HCT116 (cell line): ENCODE data around the gene ITIH5. TPM values are rescaled to one million over a fixed set of nuclear protein-coding genes. Genes with fewer than 3 reads are reported as not detected.

Experiments used
- ATAC-seq: fragments of 200-7000 bp; cut with Tn5 transposase; 2 replicates; pipeline ENCODE4 v1.9.1; 2020; ENCODE audit warnings: mild to moderate bottlenecking, moderate library complexity
- BruUV-seq: library from RNA; stranded (reverse); fragments of 400-500 nt; replicated peaks from 2 replicates; lab custom pipeline; 2021; lab: Mats Ljungman, UMichigan
- CTCF ChIA-PET: fragments of 300-600 bp; sonication (Branson Sonifier 250); formaldehyde crosslinking; loops from one replicate; lab custom pipeline; 2021; ENCODE audit warnings: antibody characterized with exemption; lab: Charles Lee
- POLR2A ChIA-PET: fragments of 300-600, 350-600 bp; sonication (Branson Sonifier 250); formaldehyde crosslinking; loops from one replicate; lab custom pipeline; 2021; ENCODE audit warnings: antibody characterized with exemption; lab: Charles Lee
- RAD21 ChIA-PET, 2 experiments: fragments of 300-600 bp; sonication (Branson Sonifier 250); formaldehyde crosslinking; loops; one replicate each; lab custom pipeline; 2023; ENCODE audit warnings: low total read pairs in 2 of 2; ENCODE audit not compliant: uncharacterized antibody in 2 of 2, unreplicated experiment in 2 of 2, low non-redundant PET in 1 of 2; lab: Charles Lee
- DNase-seq: peaks from one replicate; pipeline ENCODE4 v3.0.0-alpha.2; 2010; ENCODE audit warnings: low read depth, low spot score
- H2AFZ ChIP-seq: fragments of 200-600 bp; shearing (Covaris generic), sonication (generic); 2 replicates; pipeline ENCODE4 v1.6.1; 2017; ENCODE audit warnings: low read depth, mixed run types, mixed read lengths, antibody characterized with exemption, low read length; ENCODE audit not compliant: poor library complexity, severe bottlenecking
- H3K27ac ChIP-seq: 2 replicates; pipeline ENCODE4 v1.5.1; 2012; ENCODE audit warnings: low read depth, low read length
- H3K27me3 ChIP-seq: fragments of 200-600 bp; sonication (generic); 2 replicates; pipeline ENCODE4 v1.6.1; 2016; ENCODE audit warnings: mixed run types, low read length, mixed read lengths; ENCODE audit not compliant: insufficient read depth
- H3K36me3 ChIP-seq, 2 experiments: fragments of 200-500 bp in 1 of 2; fragments of 200-600 bp in 1 of 2; sonication (Bioruptor generic) in 1 of 2; sonication (generic) in 1 of 2; 2 replicates each; pipeline versions ENCODE4 v1.5.1 to v1.6.1; 2014 to 2016; ENCODE audit warnings: low read length in 2 of 2, inconsistent platforms in 1 of 2, mixed read lengths in 1 of 2, mixed run types in 1 of 2; ENCODE audit not compliant: insufficient read depth in 2 of 2, control insufficient read depth in 1 of 2
- H3K4me1 ChIP-seq, 2 experiments: fragments of 200-600 bp in 1 of 2; sonication (generic) in 1 of 2; 2 replicates each; pipeline versions ENCODE4 v1.5.1 to v1.6.1; 2012 to 2017; ENCODE audit warnings: low read length in 2 of 2, inconsistent platforms in 1 of 2, mild to moderate bottlenecking in 1 of 2, mixed read lengths in 1 of 2, mixed run types in 1 of 2, moderate library complexity in 1 of 2; ENCODE audit not compliant: insufficient read depth in 2 of 2, control insufficient read depth in 1 of 2
- H3K4me2 ChIP-seq: fragments of 200-600 bp; sonication (generic); 2 replicates; pipeline ENCODE4 v1.6.1; 2017; ENCODE audit warnings: mixed run types, low read length, mixed read lengths
- H3K4me3 ChIP-seq, 2 experiments: fragments of 200-600 bp in 1 of 2; sonication (generic) in 1 of 2; replicated peaks in 1 of 2; 2 replicates each; pipeline ENCODE4 v1.5.1; 2011 to 2016; ENCODE audit warnings: low read length in 2 of 2, control low read depth in 1 of 2, low read depth in 1 of 2, mild to moderate bottlenecking in 1 of 2, mixed read lengths in 1 of 2, mixed run types in 1 of 2
- H3K79me2 ChIP-seq: fragments of 200-600 bp; sonication (generic); 2 replicates; pipeline ENCODE4 v1.6.1; 2017; ENCODE audit warnings: mild to moderate bottlenecking, mixed run types, low read length, moderate library complexity, mixed read lengths; ENCODE audit not compliant: insufficient read depth
- H3K9ac ChIP-seq: fragments of 200-600 bp; sonication (generic); 2 replicates; pipeline ENCODE4 v1.6.1; 2016; ENCODE audit warnings: low read length, mixed read lengths
- H3K9me2 ChIP-seq: fragments of 200-600 bp; sonication (generic), shearing (Covaris generic); 2 replicates; pipeline ENCODE4 v1.6.1; 2017; ENCODE audit warnings: mixed run types, mild to moderate bottlenecking, moderate library complexity; ENCODE audit not compliant: insufficient read depth
- H3K9me3 ChIP-seq, 2 experiments: fragments of 200-500 bp in 1 of 2; fragments of 200-600 bp in 1 of 2; sonication (Bioruptor generic) in 1 of 2; sonication (generic) in 1 of 2; 2 replicates each; pipeline ENCODE4 v1.6.1; 2014 to 2017; ENCODE audit warnings: low read length in 2 of 2, mixed read lengths in 2 of 2, inconsistent platforms in 1 of 2, low read depth in 1 of 2, mild to moderate bottlenecking in 1 of 2, mixed run types in 1 of 2, moderate library complexity in 1 of 2; ENCODE audit not compliant: control insufficient read depth in 1 of 2, insufficient read depth in 1 of 2
- H4K20me1 ChIP-seq: fragments of 200-600 bp; sonication (generic), shearing (Covaris generic); 2 replicates; pipeline ENCODE4 v1.6.1; 2017; ENCODE audit warnings: mixed run types, mild to moderate bottlenecking, moderate library complexity; ENCODE audit not compliant: insufficient read depth
- ATF3 ChIP-seq: IDR thresholded peaks from 2 replicates; pipeline ENCODE4 v1.6.1; 2012
- CBX3 ChIP-seq: IDR thresholded peaks from 2 replicates; pipeline ENCODE4 v1.6.1; 2012; ENCODE audit warnings: low read depth
- CTCF ChIP-seq, 3 experiments: fragments of 200-600 bp in 1 of 3; sonication (generic) in 1 of 3; IDR thresholded peaks in 2 of 3; conservative IDR thresholded peaks in 1 of 3; 2 replicates each; pipeline ENCODE4 v1.5.1; 2012 to 2017; ENCODE audit warnings: low read depth in 2 of 3, low read length in 2 of 3, antibody characterized with exemption in 1 of 3, borderline replicate concordance in 1 of 3, control low read depth in 1 of 3, mild to moderate bottlenecking in 1 of 3, mixed read lengths in 1 of 3, mixed run types in 1 of 3, moderate library complexity in 1 of 3; ENCODE audit not compliant: insufficient read depth in 1 of 3
- EGR1 ChIP-seq: IDR thresholded peaks from 2 replicates; pipeline ENCODE4 v1.6.1; 2012; ENCODE audit warnings: low read depth
- ELF1 ChIP-seq: IDR thresholded peaks from 2 replicates; pipeline ENCODE4 v1.6.1; 2012; ENCODE audit warnings: low read depth, borderline replicate concordance
- EZH2phosphoT487 ChIP-seq: fragments of 200-600 bp; IDR thresholded peaks from 2 replicates; pipeline ENCODE4 v1.6.1; 2018; ENCODE audit warnings: antibody characterized with exemption, borderline replicate concordance
- FOSL1 ChIP-seq: IDR thresholded peaks from 2 replicates; pipeline ENCODE4 v1.6.1; 2012; ENCODE audit warnings: low read depth
- JUND ChIP-seq: IDR thresholded peaks from 2 replicates; pipeline ENCODE4 v1.6.1; 2012
- POLR2A ChIP-seq: IDR thresholded peaks from 2 replicates; pipeline ENCODE4 v1.7.0; 2011; ENCODE audit warnings: borderline replicate concordance; ENCODE audit not compliant: insufficient read depth, insufficient read length; ENCODE audit errors: extremely low read depth
- RAD21 ChIP-seq: IDR thresholded peaks from 2 replicates; pipeline ENCODE4 v1.6.1; 2012; ENCODE audit warnings: low read depth, mild to moderate bottlenecking
- REST ChIP-seq: IDR thresholded peaks from 2 replicates; pipeline ENCODE4 v1.6.1; 2012; ENCODE audit warnings: low read depth
- SIN3A ChIP-seq: IDR thresholded peaks from 2 replicates; pipeline ENCODE4 v1.6.1; 2012; ENCODE audit warnings: low read depth
- TCF7L2 ChIP-seq: IDR thresholded peaks from 2 replicates; pipeline ENCODE4 v1.7.0; 2011; ENCODE audit warnings: borderline replicate concordance, inconsistent platforms; ENCODE audit not compliant: insufficient read depth, insufficient read length; ENCODE audit errors: extremely low read depth
- intact Hi-C: fragments of 100-400 bp; cut with micrococcal nuclease; formaldehyde crosslinking; loops from 2 replicates; pipeline ENCODE4 v1.10.0; 2022
- total RNA-seq: library from RNA; stranded (reverse); gene quantifications from one replicate; pipeline ENCODE4 v1.2.1, GENCODE V29; 2021; ENCODE audit not compliant: unreplicated experiment

ITIH5 gene
- total RNA-seq, 1 experiment from 2014 or later: not detected

GRCh38 chr10:7513936-7514335 is 152.8 kb downstream of the ITIH5 start:
- ChIA-PET CTCF (no interaction called here), RAD21 (interaction anchor here in 1 of 2 experiments (1.6 kb wide), 1 partner anchor 12 kb away, joined by 4 read pairs; no protein-coding TSS in a partner anchor), POLR2A (no interaction called here)
- Histone ChIP-seq H2AFZ (no peak overlapping the region), H3K4me1 (no peaks in the 10 kb centered on the region), H3K36me3 (no peaks in the 10 kb centered on the region), H3K9me3 (no peaks in the 10 kb centered on the region), H4K20me1 (no peaks in the 10 kb centered on the region), H3K4me2 (no peak overlapping the region), H3K9me2 (no peaks in the 10 kb centered on the region), H3K27ac (no peak overlapping the region), H3K79me2 (no peaks in the 10 kb centered on the region), H3K4me3 (no peak overlapping the region)
- ATAC-seq (no peak), DNase-seq (no peak)
- intact Hi-C loops: no loop called here
- no TSS peak for BruUV-seq
- TF ChIP-seq EZH2phosphoT487 (no peak), FOSL1 (no peak), JUND (no peak), RAD21 (no peak), ELF1 (no peak), CTCF (IDR thresholded peaks at IDR 0.05 in 2 of 3, conservative IDR thresholded peaks at IDR 0.05 in 1 of 3; ENCODE audit: borderline replicate concordance in 1 of 3, insufficient read depth in 1 of 3, low read depth in 2 of 3, low read length in 2 of 3) (no peak), CBX3 (no peak), POLR2A (no peak), REST (no peak), EGR1 (no peak), SIN3A (no peak), ATF3 (no peak), TCF7L2 (no peak)
- TF ChIP-seq, all 23 proteins: peak for 0
- H3K9ac ChIP-seq: no peak overlapping the region
- peaks cover 19% of the 10 kb centered on the region for H3K27me3 ChIP-seq
